HG02943 (cell line): ENCODE data around the gene RBM17.
"Not testable (repeated sequence)": the region's sequence is repeated elsewhere in the genome, so short reads cannot be mapped to it uniquely, and the experiment has no call there.

Experiments
- ATAC-seq: cut with Tn5 transposase; IDR thresholded peaks from one replicate; pipeline ENCODE4 v1.9.1; 2021; ENCODE audit warnings: mild to moderate bottlenecking, low read depth, moderate library complexity; ENCODE audit not compliant: unreplicated experiment

RBM17 gene

DNA sequence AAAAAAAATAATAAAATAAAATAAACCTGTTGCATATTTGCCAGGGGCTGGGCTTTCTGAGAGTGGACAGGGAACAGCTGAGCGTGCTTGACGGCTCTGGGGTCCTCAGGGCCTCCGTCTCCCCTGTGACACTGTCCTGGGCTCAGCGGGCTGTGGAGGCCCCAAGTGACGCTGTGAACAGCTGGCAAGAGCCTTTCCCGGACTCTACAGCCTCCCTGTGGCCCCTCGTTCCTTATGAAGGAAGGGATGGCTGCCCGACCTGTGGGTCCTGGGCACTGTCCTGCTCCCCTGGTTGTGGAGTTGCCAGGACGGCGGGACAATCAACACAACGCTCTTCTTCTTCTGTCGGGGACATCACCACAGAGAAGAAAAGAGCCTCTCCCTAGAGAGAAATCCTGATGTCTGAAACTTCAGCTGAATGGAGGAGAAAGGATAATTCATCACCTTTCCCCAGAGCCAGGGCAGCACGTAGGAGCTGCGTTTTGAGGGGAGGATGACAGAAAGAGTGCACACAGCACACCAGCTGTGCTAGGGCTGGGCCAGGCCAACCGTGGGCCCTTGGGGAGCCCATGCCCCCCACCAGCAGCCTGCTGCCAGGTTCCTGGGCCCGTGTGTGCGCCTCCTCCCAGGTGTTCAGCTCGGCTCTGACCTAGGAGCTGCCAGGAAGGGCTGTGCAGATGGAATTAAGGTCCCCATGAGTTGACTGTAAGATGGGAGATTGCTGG is 45.4 kb downstream of the RBM17 start:
- no peak for ATAC-seq

DNA sequence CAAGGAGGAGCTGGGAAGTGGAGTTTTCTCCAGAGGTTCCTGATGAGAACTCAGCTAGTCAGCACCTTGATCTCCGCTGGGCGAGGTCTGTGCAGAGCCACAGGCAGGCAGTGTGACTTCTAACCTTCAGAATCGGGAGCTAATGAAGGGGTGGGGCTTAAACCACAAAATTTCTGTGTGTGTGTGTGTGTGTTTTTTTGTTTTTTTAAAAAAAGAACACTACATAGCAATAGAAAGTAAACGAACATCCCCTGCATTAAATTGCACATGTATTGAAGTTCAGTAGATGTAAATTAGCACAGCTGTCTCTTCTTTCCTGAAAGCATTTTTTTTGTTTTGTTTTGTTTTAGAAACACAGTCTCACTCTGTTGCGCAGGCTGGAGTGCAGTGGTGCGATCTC is 46.2 kb downstream of the RBM17 start:
- no peak for ATAC-seq

DNA sequence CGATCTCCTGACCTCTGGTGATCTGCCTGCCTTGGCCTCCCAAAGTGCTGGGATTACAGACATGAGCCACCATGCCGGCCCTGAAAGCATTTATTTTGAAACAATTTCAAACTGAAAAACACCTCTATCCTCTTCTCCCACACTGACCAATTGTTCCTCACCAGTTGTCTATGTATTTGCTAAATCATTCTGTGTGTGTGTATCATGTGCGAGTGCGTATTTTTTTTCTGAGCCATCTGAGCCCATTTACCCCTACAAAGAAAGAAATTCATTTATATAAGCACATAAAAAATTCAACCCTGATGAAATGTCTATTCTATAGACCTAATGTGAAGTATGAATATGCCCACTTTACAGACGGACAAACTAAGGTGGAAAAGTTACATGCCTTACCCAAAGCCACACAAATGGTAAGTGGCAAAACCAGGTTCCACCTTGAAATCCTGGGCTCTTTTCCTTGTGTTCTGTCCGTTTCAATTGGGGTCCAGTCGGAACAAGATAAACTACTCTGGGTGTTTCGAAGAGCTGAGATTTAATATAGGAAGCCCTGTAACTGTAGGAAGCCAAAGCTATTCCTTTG is 46.8 kb downstream of the RBM17 start:
- ATAC-seq: no peak

DNA sequence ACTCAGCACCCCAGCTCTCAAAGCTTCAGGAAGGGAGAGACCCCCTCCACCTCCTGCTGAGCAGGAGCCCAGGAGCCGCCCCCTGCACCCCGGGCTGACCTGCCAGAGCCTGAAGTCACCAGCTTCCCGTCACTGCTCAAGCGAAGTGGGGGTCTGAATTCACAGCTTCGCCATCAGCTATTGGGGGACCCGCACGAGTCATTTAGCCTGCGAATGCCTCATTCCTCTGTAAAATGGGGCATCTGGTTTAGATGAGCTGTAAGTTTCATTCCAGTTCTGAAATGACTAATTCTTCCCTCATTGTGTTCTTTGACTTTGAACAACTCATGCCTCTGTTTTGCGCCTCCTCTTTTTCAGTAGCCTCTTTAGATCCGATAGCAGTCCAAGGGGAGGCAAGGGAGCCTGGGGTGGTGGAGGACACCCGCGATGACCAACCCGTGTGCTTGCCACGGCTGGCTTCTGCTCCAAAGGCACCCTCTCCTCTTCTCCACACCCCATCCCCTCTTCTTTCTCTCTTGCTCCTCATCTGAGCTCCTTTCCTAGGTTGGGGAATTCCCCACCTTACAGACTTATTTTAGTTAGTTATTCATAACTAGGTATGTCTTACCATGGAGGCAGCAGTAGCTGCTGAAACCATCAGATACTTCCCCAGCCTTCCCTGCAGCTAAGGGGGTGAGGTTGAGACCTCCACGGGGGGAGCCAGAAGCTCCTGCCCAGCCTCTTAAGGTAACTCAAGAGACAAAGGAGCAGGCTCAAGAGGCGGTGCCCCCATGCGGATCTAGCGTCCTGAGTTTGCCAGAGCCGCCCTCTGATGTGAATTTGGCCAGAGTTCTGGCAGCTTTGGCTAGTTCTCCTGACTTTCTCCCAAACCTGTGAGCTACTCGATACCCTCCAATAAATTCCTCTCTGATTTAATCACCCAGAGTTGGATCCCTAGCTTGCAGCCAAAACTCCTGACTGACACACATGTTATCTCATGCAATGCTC is 47.7 kb downstream of the RBM17 start:
- peak; percentile 49 for ATAC-seq

DNA sequence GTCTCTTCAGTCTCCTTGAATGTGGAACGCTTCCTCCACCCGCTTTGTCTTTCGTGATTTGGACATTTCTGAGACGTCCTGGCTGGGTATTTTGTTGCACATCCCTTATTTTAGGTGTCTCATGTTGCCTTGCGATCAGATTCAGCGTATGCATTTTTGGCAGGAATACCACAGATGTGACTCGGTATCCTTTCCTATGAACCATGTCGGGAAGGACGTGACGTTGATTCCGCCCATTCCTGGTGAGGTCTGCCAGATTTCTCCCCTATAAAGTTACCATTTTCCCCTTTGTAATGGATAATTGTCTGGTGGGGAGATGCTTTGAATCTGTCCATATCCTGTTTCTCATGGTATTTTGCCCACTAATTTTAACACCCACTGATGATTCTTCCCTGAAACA is 49.6 kb downstream of the RBM17 start:
- no peak for ATAC-seq

DNA sequence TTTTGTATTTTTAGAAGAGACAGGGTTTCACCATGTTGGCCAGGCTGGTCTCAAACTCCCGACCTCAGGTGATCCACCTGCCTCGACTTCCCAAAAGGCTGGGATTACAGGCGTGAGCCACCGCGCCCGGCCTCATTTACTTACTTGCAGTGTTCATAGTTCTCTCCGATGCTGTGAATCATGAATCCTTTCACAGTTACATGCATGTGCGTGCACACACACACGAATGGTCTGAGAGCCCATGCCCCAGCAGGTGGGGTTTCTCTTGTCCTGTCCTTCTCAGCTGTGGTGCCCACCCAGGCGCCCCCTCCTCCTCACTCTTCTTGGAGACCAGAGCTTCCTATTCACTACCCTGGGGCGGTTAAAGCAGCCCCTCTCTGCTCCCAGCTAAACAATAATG is 50.6 kb downstream of the RBM17 start:
- ATAC-seq: no peak

DNA sequence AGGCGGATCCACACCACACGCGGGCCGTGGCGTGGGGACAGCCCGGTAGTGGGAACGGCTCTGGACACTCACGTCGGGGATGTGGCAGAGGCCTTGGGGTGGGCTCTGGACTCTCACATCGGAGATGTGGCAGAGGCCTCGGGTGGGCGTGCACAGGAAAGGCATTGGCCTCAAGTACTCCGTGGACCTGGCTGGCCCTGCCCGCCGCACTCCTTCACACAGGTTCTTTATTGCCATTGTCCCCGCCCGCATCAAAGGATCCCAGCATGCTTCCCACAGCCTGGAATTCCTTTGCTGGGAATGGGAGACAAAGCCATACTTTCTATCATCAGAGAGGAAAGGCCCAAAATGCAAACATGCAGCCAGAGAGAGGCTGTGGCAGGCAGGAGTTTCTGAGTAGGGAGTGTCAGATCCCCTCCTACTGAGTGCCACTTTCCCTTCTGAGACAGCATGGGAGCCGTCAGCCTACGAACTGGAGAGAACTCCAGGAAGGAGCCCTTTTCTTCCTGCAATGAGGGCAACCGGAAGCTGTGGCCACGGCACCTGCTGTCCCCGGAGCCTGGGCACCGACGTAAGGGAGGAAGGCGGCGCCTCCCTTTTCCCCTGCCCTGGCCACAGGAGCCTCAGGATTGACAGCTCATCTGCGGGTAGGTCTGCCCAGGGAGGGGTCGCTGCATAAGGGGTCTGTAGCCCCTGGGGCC is 51.5 kb downstream of the RBM17 start:
- no peak for ATAC-seq

DNA sequence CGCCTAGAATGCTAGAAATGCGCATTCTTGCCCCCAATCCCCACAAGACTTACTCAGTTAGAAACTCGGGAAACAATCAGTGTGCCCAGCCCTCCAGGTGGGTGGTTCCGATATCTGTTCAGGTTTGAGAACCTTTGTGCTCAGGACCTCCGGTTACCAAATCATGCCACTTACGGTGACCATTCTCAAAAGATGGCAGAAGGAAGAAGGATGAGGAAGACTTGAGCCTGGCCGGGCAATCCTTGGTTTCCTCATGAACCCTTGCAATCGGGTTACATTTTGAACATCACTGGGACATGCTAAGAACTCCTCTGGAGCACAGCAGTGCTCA is 52.1 kb downstream of the RBM17 start:
- ATAC-seq: peak; percentile 2

DNA sequence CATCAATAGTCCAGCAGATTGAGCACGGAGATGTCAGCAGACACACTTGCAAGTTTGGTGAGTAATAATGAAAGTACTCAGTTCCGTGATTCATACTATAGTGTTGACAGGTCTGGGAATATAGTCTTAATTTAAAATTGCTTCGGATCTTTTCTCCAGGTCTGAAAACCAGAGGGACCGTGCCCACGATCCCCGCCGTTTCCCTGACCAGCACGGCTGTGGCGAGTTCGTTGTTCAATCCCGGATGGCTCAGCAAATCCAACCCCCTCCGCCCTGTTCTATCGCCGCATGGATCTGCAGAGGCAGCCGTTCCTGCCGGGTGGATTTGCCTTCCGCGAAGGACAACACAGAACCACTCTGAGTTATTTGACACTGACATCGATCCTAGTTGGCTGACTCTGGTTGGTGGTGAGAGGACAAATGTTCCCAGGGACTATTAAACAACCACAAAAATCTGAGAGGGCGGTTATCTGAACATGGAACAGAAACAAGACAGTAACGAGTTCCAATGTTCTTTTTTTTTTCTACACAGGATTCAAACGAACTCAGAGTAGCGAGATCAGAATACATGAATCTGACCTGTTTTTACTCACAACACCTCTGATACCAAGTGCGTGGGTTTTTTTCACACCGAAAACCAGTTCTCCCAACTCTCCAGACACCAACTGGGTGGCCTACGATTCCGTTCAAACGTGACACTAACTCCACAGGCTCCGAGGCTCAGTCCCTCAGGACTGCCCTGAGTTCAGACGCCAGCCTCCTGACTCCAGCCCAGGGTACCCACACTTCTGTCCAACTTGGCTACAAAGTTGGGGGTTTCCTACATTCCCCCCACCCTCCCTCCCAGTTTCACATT is 52.7 kb downstream of the RBM17 start:
- ATAC-seq: peak; percentile 59

DNA sequence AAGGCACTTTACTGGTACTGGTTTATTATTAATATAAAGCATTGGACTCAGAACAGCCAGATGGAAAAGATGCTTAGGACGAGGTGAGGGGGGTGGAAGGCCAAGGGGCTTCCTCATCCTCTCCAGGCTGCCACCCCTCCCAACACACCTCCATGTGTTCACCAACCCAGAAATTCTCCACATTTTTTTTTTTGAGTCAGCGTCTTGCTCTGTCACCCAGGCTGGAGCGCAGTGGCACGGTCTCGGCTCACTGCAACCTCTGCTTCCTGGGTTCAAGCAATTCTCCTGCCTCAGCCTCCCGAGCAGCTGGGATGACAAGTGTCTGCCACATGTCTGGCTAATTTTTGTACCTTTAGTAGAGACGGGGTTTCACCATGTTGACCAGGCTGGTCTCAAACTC is 53.4 kb downstream of the RBM17 start:
- ATAC-seq: not testable (repeated sequence)

DNA sequence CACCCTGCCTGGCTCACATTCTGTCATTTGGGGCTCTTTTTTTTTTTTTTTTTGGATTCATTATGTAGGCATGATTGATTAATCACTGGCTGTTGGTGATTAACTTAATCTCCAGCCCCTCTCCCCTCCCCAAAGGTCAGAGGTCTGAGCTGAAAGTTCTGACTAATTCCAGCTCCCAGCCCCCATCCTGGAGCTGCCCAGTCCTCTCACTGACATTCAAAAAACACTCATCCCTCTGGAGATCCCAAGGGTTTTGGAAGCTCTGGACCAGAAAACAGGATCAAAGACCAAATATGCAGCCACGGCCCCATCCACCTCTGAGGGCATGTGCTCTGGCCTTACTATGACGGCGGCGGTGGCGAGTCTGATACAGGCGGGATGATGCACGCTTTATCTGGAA is 53.8 kb downstream of the RBM17 start:
- ATAC-seq: no peak

DNA sequence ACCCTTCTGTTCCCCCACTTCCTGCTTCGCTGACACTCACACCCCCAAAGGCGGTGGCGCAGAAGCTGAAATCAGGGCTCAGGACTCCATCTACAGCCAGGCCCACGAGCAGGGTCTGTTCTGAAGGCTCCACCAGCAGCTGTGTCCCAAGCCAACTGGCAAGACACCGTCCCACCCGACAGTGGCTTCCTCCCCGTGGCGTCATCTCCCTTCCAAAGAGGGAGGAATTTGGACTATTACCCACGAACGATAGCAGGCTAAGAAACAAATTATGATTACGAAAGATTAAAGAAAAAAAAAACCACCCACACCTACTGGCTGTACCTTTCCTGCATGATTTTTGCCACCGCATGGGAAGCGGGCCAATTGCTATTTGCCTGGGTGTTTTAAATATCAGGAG is 54.3 kb downstream of the RBM17 start:
- no peak for ATAC-seq

DNA sequence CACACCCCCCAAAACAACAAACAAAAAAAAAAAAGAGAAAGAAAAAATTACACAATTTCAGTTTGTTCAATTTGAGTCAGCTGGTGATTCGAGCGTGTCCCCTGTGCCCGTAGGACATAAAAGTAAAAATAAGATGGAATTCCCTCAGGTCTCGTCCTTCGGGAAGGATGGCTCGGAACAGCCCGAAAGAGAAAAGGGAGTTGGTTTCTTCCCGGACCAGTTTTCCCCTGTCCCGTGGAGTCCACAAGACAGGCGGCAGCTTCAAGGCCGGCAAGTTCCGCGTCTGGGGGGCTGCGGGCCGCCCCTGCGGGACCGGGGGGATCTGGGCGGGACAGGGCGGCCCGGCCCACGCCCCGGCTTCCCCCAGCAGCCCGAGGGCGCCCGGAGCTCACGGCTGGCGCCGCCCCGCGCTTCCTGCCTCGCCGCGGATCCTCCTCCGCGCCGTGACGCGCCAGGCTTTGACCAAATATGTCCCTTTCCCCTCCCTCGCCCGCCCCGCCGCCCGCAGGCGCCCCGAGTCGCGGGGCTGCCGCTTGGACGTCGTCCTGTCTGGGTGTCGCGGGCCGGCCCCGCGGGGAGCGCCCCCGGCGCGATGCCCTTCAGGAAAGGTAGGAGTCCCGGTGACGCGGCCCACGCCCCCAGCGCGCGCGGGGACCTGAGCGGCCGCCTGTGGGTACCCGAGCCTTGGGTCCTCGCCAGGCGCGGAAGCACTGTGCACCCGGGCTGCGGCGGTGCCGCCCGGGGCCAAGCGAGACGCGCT is 55.8 kb downstream of the RBM17 start:
- ATAC-seq: peak; percentile 65

DNA sequence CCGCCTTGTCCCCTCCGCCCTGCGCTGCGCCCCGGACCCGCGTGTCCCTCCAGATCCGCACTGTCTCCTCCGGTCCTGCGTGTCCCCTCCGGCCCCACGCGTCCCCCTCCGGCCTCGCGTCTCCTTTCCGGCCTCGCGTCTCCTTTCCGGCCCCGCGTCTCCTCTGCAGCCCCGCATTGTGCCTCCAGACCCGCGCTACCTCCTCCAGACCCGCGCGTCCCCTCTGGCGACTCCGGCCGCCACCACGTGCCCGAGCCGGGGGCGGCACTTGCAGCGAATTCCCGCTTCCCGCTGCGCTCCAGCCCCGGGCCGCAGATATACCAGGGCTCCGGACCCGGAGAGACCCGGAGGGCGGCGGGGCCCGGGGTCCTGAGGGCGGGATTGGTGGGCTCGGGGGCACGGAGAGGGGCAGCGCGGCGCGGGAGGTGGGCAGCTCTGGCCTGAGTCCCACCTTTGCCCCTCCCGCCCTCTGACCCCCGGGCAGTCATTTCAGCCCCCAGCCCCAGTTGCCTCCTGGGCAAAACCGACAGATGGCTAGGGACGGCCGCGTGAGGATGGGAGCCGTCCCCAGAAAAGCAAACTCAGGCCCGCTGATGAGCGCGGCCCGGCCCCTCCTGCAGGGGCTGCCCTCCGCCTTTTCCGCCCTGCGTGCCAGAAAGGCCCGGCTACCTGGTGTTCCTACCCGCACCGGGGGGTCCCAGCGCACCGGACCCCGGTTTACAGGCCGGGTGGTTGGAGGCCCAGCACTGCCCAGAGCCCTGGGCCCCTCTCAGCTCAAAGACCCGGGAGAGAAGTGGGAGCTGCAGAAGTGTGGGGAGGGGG is 56.5 kb downstream of the RBM17 start:
- no peak for ATAC-seq

DNA sequence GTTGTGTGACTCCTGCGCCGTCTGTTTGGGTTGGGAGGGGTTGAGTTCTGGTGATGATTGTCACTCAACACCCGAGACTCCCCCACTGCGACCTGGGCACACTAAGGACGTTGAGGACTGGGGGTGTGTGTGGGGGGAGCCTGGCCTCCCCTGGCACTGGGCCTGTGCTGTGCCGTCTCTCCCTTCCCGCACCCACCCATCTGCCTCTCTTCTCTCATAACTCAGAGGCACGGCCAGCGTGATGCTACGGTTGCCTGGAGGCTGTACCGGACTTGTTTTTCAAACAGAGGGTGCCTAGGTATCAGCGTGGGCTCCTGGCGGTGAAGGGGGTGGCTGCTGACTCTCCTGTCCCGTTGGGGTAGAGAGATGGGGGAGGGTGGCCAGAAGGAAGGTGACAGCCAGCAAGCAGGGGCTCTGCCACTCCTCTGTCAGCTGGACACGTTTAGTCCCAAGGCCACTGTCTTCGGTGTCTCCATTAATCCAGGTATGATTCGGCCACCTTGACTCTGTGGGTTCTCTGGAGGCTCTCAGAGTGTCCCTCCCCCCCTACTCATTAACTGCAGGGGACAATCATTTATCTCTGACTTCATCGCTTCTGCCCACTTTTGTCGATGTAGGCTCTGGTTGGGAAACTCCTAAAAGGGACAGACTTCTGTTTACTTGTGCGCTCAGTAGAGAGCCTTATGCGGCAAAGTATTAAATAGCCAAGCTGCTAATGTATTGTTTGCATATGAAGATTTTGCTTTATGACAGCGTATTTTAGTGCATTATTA is 57.4 kb downstream of the RBM17 start:
- no peak for ATAC-seq

DNA sequence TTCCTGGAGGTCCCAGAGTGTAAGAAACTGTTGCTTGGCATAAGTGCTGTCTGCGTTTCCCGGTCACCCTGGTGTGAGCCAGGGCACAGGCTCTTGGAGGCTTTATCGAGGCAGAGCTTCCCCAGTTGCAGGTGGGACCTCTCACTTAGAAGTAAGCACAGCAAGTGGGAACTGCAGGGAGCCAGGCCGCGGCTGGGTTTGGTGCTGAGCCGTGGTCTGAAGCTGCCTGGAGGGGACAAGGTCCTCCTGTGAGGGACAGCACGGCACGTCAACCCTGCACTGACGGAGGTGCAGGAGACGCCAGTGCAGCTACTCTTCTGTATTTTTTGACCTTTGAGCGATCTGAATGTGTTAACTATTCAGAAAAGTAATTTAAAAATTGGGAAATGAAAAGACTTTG is 58.1 kb downstream of the RBM17 start:
- no peak for ATAC-seq

DNA sequence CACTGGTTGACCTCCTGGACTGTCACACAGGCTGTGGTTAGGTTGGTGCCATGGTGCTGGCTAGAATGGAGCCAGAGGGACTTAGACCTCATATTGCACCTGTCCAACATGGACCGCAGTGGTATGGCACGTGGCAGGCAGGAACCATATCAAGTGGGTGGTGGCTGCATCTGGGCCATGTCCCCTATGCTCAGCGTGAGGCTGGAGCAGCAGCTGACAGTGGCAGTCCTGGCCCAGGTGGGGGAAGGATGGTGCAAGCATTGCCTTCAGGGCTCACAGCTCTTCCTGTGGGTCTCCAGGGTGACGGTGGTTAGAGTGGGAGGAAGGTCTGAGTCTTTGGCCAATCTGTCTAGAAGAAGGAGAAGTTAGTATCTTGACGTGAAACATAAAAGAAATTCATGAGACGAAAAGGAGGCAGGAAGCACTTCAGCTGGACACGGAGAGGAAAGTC is 59.4 kb downstream of the RBM17 start:
- no peak for ATAC-seq

DNA sequence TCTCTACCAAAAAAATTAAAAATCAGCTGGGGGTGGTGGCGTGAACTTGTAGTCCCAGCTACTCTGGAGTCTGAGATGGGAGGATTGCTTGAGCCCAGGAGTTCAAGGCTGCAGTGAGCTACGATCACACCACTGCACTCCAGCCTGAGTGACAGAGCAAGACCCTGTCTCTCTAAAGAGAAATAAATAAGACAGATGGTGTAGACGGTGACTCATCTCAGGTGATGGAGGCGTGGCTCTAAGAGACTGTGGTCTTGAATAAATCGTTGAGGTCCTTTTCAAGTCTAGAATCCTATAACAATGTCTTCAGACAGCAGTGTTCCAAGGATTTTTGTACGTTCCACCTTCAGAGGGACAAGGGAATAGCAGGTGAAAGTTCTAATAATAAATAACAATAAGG is 60.1 kb downstream of the RBM17 start:
- no peak for ATAC-seq
